Uterus (tissue), 2 donors: ENCODE data around the gene SF3B2.

Experiments used
- CTCF ChIP-seq, 4 experiments: fragments of 200-600 bp in 2 of 4; fragments of 450-650 bp in 2 of 4; sonication (generic) in 2 of 4; IDR thresholded peaks; one replicate each; pipeline ENCODE4 v1.5.1; 2016 to 2019; ENCODE audit warnings: antibody characterized with exemption in 4 of 4, mild to moderate bottlenecking in 2 of 4, moderate library complexity in 1 of 4
- POLR2A ChIP-seq, 2 donors: fragments of 450-650 bp; IDR thresholded peaks; one replicate each; pipeline ENCODE4 v1.6.1; 2016; ENCODE audit warnings: antibody characterized with exemption in 2 of 2, mild to moderate bottlenecking in 1 of 2, moderate library complexity in 1 of 2

- no peak for TF ChIP-seq POLR2A (IDR thresholded peaks at IDR 0.05)
- TF ChIP-seq CTCF (IDR thresholded peaks at IDR 0.05), result no peak
Observed at GRCh38 chr11:66101066-66101464, 48.9 kb downstream of the SF3B2 start.
